GM19455 (cell line): ENCODE data around the gene C2CD4C.
"Not testable (repeated sequence)": the region's sequence is repeated elsewhere in the genome, so short reads cannot be mapped to it uniquely, and the experiment has no call there.

Experiments used
- ATAC-seq: cut with Tn5 transposase; IDR thresholded peaks from one replicate; pipeline ENCODE4 v1.9.1; 2021; ENCODE audit not compliant: unreplicated experiment

The C2CD4C gene

DNA sequence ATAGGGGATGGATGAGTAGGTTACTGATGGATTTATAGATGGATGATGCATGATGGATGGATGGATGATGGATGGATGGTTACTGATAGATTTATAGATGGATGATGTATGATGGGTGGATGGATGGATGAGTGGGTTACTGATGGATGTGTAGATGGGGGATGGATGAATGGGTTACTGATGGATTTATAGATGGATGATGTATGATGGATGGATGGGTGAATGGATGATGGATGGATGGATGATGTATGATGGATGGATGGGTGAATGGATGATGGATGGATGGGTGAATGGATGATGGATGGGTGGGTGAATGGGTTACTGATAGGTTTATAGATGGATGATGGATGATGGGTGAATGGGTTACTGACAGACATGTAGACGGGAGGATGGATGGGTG is 6.3 kb upstream of the C2CD4C start:
- ATAC-seq = no peak

DNA sequence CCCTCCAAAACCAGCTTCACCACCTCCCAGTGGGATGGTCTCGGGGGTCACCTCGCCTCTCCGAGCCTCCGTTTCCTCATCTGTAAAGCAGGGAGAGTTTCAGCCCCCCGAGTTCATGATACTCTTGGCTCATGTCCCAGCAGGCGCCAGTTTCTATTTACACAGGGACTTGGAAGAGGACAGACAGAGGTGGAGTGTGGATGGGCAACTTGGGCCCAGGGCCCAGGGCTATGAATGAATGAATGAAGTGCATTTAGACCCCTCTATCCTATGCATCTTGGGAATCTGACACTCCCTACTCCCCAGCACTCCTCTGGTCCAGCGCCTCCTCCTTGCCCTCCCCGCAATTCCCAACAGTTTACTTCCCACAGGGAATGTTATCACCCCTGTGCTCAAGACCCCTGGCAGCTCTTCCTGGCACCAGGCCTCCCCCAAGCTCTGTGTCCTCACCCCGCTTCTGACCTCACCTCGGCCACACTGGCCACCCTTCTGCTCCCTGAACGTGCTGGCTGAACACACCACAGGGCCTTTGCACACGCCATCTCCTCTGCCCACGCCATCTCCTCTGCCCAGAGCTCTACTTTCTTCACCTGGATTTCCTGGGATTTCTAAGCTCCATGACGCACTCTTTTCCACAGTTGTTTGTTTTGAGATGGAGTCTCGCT is 4.9 kb upstream of the C2CD4C start:
- ATAC-seq = no peak

DNA sequence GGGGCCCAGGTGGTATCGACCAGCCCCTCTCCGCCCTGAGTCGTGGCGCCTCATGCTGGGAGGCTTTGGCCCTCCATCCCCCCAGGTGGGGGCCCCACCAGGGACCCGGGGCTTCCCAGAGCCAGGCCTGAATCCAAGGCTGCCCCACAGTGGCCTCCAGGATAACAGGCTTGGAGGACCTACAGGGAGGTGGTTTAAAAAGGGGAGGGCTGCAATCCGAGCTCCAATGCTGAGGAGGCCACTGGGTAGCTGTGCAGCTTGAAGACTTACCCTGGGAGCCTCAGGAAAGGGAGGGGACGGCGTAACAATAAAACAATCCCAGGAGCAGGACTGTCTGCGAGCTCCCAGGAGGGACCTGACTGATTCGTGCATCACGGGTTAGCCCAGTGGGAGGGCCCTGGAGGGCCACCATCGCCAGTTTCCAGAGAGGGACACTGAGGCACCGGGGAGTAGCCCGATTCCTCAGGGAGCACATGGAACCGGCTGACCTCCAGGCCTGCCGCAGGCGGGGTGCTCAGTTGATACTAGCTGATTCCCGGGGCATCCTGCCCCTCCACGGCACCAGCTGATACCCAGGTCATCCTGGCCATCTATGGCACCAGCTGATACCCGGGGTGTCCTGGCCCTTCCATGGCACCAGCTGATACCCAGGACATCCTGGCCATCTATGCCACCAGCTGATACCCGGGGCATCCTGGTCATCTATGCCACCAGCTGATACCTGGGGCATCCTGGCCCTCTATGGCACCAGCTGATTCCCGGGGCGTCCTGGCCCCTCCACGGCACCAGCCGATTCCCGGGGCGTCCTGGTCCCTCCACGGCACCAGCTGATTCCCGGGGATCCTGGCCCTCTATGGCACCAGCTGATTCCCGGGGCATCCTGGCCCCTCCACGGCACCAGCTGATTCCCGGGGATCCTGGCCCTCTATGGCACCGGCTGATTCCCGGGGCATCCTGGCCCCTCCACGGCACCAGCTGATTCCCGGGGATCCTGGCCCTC is 3.7 kb upstream of the C2CD4C start:
- ATAC-seq = no peak

DNA sequence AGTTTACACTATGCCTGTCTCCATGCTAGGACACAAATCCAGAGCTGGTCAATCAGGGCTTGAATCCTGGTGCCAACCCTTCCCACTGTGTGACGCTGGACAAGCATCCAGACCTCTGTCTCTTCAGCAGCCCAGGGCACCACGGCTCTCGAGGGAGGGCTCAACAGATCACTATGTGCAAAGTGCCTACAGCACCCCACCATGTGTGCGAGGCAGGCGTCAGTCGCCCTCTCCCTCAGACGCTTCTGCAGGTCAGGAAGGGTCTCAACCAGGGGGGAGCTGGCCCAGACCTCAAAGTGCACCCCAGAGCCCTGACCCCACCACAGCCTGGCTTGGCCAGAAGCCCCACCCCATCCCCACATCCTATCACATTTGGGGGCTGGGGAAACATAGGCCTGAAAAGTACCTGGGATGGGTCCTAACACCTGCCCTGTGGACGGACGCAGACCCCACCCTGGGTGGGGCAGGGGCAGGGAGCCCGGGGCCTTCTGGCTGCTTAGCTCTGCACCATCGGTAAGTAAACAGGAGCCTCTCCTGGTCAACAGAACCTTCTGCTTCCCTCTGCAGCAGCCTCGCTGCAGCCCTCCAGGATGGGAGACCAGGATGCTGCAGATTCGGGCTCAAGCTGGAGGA is 2.9 kb upstream of the C2CD4C start:
- no peak for ATAC-seq

DNA sequence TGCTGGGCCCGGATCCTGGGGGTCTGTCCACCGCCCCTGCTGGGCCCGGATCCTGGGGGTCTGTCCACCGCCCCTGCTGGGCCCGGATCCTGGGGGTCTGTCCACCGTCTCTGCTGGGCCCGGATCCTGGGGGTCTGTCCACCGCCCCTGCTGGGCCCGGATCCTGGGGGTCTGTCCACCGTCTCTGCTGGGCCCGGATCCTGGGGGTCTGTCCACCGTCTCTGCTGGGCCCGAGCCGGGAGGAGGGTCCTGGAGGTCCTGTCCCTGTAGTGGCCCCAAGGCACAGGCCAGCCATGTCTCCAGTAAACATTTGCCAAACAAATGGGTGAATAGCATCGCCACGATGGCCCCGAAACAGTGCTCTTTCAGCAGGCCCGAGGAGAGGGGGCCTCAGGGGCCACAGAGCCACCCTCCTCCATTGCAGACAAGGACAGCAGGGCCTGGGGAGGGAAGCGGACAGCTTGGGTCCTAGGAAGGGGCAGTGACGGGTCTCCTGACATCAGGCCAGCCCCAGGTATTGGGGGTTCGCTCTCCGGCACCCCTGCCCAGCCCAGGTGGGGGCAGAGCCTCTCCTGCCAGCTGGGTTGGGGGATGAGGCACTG is 2.3 kb upstream of the C2CD4C start:
- not testable (repeated sequence) for ATAC-seq

DNA sequence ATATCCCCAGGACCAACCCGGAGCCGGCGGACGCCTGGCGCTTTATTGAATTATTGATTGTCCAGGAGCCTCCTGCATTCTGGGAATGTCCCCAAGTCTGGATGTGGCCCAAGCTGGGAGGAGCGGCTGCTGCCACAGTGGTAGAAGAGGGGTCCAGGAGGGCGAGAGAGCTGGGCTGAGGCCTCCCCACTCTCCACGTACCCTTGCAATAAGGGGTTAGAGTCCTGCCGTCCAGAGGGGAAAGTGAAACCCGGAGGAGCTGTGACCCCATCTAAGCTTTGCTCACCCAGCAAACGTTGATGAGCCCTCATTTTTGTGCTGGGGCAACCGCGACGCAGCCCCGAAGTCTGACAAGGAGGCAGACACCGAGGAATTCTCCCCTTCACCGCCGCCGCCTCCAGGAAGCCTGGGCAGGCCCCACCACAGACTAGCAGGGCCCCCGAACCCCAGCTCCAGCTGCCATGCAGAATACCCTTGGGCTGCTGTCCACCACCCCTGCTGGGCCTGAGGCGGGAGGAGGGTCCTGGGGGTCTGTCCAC is 1.4 kb upstream of the C2CD4C start:
- ATAC-seq = no peak

DNA sequence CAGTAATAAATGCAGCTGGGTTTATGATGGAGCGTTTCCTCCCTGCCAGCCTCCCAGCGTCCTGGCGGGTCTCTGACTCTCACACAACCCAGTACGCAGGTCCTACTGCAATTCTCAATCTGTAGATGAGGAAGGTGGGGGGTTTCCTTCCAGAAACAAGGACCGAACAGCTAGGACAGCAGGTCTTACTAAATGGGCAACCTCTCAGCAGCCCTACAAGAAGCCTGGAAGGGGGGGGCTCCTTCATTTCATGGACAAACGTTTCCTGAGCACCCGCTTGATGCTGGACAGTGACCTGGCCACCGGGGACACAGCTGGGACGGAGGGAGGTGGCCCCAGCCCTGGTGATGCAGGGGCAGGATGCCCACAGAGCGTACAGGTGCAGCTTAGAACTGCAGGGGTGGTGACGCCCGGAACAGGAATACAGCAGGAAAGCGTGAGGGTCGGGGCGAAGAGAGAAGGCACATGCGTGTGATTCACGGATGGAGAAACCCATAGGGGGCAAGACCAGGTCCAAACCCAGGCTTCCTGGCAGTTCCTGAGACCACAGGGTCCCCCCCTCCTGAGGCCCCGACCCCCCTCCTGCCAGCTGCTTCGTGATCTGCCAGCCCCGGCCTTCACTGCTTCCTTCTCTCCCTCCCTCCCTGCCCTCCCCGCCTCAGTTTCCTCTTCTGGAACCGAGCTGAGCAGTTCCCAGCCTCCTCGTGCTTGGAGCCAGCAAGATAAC is 732 bp upstream of the C2CD4C start:
- ATAC-seq = no peak

DNA sequence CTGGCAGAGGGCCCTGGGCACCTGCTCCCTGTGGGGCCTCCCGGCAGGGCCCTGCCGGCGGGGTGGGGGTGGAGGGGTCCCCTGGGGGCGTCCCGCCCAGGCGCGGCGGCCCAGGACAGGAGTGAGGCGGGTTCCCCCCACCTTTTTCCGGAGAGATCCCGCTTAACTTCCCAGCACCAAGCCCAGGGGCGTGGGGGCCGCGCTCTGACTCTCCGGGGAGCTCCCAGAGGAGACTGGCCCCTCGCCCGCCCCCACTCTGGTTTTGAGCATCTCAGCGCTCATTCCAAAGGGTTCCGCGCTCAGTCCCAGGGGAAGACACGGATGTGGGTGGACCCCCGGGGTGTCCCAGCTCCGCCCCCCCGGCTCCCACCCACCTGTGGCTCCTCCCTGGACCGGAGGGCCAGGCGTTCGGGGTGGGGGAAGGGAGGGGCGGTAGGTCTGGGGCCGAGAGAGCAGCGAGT is 476 bp downstream of the C2CD4C start:
- no peak for ATAC-seq

DNA sequence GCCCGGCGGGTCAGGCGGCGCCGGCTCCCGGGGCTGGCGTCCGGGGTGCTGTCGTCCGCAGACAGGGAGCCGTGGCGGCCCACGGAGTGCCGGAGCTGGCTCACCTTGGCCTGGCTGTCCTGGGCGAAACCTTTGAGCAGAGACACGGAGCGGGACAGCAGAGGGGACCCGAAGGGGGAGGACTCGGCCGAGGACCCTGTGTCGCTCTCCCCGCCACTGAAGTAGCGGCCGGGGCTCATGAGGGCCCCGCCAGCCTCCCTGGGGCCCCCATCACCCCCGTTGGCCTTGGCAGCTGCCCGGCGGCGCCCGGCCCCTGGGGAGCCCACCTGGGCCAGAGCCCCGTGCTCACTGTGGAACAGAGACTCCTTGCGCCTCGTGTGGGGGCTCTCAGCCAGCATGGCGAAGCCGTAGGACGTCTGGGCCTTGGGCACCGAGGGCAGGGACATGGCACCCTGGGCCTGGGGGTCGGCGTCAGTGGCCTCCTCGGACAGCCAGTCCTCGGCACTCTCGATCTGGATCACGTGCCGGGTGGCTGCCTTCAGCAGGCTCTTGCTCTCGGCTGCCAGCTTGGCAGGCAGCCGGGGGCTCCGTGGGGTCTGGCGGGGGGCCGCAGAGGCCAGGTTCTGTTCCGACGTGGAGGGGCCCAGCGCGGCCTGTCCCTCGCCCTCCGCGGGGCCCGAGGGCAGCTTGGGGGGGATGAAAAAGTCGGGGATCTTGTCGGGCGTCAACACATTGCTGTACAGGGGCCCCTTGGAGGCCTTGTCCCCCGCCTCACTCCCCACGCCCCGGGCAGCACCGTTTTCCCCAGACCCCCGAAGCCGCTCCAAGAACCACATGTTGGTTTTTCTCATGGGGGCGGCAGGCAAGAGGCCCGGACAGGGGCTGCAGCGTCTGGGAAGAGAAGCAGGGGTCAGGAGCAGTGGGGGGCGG is 1.2 kb downstream of the C2CD4C start:
- no peak for ATAC-seq

DNA sequence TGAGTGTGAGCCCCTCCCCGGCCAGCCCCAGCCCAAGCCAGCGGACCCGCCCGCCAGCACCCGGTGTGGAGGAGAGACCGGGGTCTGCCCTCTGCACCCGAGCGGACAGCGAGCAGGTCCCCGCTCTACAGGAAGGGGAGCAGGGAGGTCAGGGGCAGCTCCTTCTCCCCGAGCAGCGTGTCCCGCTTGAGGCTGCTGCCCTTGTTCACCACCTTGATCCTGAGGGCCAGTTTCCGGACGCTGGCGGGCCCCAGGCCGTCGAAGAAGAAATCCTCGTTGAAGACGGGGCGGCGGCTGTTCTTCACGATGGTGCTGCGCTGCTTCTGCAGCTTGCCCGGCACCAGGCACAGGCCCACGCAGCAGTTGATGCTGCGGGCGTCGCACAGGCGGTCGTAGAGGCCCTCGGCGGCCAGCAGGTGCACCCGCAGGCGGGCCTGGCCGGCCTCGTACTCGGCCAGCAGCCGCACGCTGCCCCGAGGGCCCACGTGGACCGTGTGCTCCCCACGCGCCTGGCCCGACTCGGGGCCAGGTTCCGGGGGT is 1.9 kb downstream of the C2CD4C start:
- no peak for ATAC-seq

DNA sequence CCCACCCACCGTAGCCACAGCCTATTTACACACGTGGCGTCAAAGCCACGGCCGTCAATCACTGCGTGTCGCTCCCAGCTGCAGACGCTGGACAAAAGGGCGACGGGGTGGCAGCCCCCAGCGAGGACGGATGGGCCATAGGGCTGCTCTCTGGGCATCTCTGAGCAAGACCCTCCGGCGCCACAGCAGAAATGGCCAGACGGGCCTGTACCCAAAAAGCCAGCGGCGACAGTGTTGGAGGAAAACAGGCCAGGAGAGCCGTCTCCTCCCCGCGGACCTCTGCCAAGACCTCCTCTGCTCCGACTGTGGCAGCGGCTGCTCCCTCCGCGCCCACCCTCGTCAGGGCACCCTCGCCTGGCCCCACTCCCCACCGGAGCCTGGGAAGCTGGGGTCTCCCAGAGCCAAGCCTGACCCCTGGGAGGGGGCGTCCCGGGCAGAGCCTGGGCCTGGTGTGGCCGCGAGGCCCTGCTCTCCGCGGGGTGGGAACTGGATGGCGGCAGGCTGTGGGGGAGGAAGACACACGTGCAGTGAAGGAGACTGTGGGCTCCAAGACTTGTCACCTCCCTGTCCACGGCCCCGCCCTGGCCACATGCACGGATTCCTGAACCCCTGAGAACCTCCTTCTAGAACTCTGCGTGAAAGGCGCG is 2.7 kb downstream of the C2CD4C start:
- no peak for ATAC-seq

DNA sequence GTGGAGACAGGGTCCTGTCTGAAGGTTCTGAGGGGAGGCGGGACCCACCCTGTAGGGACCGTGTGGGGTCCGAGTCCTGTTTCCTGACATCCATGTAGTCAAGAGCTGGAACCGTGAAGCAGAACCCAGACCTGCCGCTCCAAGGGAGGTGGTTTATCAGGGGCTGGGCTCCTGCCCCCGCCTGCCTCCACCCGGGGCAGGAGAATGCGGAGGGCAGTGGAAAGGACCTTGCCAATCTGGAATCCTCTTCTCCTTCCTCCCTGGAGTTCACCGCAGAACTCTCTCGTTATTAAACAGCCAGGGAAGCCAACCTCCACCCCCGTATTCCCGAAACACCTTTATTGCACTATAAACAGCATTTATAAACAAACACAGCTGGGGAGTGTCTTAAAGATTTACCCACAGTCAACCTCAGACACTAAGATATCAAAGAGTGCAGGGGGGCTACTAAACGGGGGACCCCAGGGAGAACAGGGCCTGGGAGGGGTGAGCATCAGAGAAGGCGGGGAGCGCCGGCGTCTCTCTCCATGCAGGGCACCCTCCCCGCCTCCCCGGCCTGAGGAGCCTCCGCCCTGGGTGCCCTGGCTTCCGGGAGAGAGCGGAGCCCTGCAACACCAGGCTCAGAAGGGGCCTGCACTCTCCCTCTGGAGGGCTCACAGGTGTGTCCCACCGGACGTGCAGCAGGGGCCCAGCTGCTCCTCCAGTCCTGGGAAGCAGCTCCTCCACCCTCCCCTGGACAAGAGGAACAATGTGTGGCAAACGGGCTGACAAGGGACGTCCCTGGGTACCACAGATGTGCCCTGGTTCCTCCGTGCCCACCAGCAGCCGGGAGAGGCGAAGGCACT is 3.6 kb downstream of the C2CD4C start:
- ATAC-seq = no peak

DNA sequence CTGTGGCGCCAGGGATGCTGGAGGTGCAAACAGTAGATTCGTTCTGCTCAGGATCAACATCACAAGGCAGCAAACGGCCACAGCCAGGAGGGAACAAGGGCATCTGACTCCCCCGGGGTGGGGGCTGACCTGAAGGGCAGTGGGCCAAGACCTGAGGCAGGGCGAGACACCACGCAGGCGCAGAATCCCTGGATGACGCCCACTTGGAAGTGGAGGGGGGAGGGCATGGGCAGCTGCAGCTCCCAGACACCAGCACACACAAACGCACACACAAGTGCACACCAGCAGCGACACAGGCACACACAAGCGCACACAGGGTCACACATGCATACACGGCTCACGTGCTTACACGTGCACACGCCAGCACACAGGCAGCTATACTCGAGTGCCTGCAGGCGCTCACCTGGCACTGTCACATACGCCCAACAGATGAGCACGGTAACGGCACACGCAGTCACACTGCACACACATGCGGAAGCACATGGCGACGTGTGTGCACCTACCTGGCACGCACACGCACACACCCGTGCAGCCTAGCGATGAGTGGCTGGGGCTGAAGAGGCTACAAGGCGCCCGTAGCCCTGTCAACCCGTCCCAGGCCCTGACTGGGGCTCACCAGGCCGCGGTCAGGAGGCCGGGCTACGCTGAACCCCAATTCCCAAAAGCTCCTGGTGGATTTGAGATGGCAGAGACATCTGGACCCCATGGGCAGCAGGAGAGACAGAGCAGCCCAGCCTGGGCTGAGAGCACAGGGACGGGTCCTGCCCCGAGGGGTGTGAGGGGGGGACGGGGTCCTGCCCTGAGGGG is 5.5 kb downstream of the C2CD4C start:
- ATAC-seq = no peak

DNA sequence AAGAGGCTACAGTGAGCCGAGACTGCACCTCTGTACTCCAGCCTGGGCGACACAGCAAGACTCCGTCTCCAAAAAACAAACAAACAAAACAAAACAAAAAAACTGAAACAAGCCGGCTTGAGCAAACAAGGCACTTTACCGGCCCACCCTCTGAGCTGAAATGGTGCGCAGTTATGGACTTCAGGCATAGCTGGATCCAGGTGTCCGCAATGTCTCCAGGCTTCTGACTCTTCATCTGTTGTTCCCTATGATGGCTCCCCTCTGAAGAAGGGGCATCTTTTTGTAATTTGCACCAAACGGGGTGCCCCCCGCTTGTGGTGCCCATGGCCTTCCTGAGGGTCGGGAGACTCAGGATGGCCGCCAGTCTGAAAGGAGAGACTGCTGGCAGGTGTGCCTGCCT is 6.2 kb downstream of the C2CD4C start:
- no peak for ATAC-seq

DNA sequence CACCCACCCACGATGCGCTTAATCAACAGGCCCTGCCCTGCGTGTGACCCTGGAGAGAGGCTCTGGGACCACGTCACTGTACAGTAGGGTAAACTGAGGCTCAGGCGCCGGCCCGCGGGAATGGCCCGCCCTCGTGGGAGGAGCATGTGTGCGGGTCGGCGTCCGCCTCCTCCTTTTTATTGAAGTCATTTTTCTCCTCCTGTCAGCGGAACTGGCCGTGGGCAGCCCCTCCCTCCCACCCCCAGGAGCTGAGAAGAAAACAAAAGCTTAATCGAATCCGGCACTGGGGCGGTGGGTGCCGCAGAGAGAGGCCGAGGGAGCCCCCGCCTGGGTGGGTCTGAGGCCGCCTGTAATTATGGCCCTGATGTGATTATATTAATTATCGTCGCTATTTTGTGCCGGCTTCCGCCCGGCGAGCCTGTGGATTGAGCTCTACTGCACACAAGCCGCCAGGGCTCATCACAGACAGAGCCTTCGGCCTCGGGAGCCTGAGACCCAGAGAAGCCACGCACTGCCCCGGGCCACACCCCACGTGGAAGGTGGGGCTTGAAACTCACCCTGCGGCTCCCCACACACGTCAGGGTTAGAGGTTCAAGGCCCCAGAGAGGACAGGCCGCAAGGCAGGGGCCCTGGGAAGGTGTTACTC is 7.0 kb downstream of the C2CD4C start:
- no peak for ATAC-seq
